ENCODE measurements around the gene KLK4.
"Not testable (repeated sequence)": the region's sequence is repeated elsewhere in the genome, so short reads cannot be mapped to it uniquely, and the experiment has no call there.

The KLK4 gene

GRCh38 chr19:50902640-50903039 is 8.6 kb downstream of the KLK4 start:
- no peak overlapping the region for H3K4me3 ChIP-seq (ENCODE audit: low read length)
- DNase-seq (ENCODE audit: low read depth) = no peak
- TF ChIP-seq, protein P1, sequence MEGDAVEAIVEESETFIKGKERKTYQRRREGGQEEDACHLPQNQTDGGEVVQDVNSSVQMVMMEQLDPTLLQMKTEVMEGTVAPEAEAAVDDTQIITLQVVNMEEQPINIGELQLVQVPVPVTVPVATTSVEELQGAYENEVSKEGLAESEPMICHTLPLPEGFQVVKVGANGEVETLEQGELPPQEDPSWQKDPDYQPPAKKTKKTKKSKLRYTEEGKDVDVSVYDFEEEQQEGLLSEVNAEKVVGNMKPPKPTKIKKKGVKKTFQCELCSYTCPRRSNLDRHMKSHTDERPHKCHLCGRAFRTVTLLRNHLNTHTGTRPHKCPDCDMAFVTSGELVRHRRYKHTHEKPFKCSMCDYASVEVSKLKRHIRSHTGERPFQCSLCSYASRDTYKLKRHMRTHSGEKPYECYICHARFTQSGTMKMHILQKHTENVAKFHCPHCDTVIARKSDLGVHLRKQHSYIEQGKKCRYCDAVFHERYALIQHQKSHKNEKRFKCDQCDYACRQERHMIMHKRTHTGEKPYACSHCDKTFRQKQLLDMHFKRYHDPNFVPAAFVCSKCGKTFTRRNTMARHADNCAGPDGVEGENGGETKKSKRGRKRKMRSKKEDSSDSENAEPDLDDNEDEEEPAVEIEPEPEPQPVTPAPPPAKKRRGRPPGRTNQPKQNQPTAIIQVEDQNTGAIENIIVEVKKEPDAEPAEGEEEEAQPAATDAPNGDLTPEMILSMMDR (conservative IDR thresholded peaks at IDR 0.05; ENCODE audit: low read depth, low read length) = no peak

DNA sequence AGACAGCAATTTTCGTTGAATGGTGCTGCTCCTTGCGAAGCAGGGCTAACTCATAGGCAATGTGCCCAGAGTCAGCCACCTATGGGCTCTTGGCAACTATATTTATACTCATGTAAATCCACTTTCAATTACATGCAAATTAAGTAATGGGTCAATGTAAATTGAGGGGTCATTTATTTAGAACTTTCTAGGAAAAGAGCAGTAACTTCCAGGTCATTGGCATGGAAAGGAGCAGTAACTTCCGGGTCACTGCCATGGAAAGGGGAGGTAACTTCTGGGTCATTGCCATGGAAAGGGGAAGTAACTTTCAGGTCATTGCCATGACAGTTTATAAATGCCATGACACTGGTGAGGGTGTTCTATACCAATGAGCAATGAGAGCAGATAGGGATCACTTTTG is 11.6 kb downstream of the KLK4 start:
- TF ChIP-seq, protein P1 (conservative IDR thresholded peaks at IDR 0.05; ENCODE audit: low read depth, low read length) = no peak
- no peak overlapping the region for H3K4me3 ChIP-seq (ENCODE audit: low read length)
- DNase-seq (ENCODE audit: low read depth) = no peak

GRCh38 chr19:50898018-50898417 is 13.2 kb downstream of the KLK4 start:
- no peak for DNase-seq (ENCODE audit: low read depth)
- TF ChIP-seq, protein P1 (conservative IDR thresholded peaks at IDR 0.05; ENCODE audit: low read depth, low read length) = no peak
- no peak overlapping the region for H3K4me3 ChIP-seq (ENCODE audit: low read length)

DNA sequence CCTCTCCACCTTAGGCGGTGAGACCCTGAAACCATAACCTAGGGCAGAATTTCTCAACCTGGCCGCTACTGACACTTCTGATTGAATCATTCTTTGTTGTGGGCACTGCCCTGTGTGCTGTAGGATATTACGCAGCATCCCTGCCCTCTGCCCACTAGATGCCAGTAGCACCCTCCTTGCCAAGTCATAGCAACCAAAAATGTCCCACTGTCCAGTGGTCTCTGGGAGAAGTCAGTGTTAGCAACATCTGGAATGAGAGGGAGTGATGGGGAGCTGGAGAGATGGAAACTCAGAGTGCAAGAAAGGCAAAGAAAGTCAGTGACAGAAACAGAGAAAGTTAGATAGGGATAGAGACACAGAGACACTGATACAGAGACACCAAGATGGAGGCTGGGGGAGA is 13.6 kb downstream of the KLK4 start:
- no peak for DNase-seq (ENCODE audit: low read depth)

GRCh38 chr19:50897191-50897607 is 14.0 kb downstream of the KLK4 start:
- H3K4me3 ChIP-seq (ENCODE audit: low read length) = no peak overlapping the region
- TF ChIP-seq, protein P1 (conservative IDR thresholded peaks at IDR 0.05; ENCODE audit: low read depth, low read length) = no peak
- DNase-seq (ENCODE audit: low read depth) = no peak

More for the DNA sequence above, 13.6 kb downstream of the KLK4 start:
- H3K4me3 ChIP-seq (ENCODE audit: low read length) = no peak overlapping the region
- TF ChIP-seq, protein P1 (conservative IDR thresholded peaks at IDR 0.05; ENCODE audit: low read depth, low read length) = peak; percentile 6

- DNase-seq (ENCODE audit: low read depth) = peak; percentile 87
- TF ChIP-seq, protein P1 (conservative IDR thresholded peaks at IDR 0.05; ENCODE audit: low read depth, low read length) = no peak
- no peak overlapping the region for H3K4me3 ChIP-seq (ENCODE audit: low read length)
Observed at GRCh38 chr19:50896591-50897190, 14.5 kb downstream of the KLK4 start.

DNA sequence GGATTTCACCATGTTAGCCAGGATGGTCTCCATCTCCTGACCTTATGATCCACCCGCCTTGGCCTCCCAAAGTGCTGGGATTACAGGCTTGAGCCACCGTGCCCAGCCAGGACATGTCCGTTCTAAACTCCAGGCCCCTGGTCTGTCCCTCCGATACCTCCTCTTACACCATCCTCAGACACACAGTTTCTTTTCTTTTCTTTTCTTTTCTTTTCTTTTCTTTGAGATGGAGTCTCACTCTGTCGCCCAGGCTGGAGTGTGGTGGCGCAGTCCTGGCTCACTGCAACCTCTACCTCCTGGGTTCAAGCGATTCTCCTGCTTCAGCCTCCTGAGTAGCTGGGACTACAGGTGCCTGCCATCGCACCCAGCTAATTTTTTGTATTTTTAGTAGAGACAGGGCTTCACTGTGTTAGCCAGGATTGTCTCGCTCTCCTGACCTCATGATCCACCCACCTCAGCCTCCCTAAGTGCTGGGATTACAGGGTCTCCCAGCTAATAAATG is 15.1 kb downstream of the KLK4 start:
- not testable (repeated sequence) for H3K4me3 ChIP-seq (ENCODE audit: low read length); DNase-seq (ENCODE audit: low read depth)
